Measurements from ENCODE around the gene YIPF3.

- TF ChIP-seq EZH2 (IDR thresholded peaks at IDR 0.05; ENCODE audit: insufficient read depth, poor library complexity, severe bottlenecking) (no peak), EZH2phosphoT487 (IDR thresholded peaks at IDR 0.05; ENCODE audit: insufficient read depth, low read depth) (no peak)
Observed at GRCh38 chr6:43472515-43472914, 44.2 kb downstream of the YIPF3 start.
